GM23248 (cell line): ENCODE results near the gene GK2.

Source experiments
- EZH2 ChIP-seq: fragments of 200-600 bp; sonication (generic); IDR thresholded peaks from 2 replicates; pipeline ENCODE4 v1.6.1; 2018; ENCODE audit warnings: antibody characterized with exemption, mild to moderate bottlenecking; ENCODE audit not compliant: insufficient read depth, poor library complexity, severe bottlenecking
- EZH2phosphoT487 ChIP-seq: fragments of 200-600 bp; sonication (generic); IDR thresholded peaks from 2 replicates; pipeline ENCODE4 v1.6.1; 2018; ENCODE audit warnings: antibody characterized with exemption, moderate library complexity, mild to moderate bottlenecking, low read depth; ENCODE audit not compliant: insufficient read depth

GRCh38 chr4:79357365-79357764 lies 50.7 kb downstream of the GK2 start:
- TF ChIP-seq EZH2phosphoT487 (no peak), EZH2 (no peak)
